ENCODE results near the gene CPZ.

The CPZ gene

DNA sequence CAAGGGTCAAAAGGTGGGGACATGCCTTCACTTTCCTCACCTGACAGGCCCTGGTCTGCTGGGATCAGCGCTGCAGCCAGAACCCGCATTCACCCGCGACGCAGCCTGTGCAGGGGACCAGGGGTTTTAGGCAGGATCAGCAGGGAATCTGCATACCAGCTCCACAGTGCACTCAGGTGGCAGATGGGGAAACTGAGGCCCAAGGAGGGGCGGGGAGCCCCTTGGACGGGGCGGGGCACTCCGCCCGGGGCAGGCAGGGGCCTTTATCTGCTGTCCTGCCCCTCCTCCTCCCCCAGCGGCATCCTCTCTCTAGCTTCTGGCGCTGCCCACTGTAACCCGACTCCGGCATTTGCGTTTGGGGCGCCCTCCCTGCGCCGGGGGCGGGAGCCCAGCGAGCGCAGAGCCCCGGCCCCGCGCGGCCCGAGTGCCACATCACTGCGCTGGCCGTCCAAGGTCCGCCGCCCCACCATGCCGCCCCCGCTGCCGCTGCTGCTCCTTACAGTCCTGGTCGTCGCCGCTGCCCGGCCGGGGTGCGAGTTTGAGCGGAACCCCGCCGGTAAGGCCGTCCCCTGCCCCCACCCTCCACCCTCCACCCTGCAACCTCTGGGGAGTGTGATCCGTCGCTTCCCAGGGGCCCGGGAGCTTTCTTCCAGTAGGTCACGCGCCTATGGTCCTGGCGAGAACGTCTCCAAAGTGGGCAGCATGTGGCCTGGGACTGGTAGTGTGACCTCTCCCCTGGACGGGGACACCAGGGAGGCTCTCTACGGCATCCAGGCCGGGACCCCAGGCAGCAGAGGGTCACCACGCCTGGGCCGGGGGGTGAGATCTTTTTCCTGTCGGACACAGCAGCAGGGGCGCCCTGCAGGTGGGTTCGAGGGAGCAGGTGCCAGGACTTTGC lies at the start of gene CPZ:
TSS of gene CPZ (plus strand) at position 400 of the 898 bp plus-strand sequence. CDS start at position 469, 69 bp downstream.
- DNase-seq (ENCODE audit: low spot score) = no peak

DNA sequence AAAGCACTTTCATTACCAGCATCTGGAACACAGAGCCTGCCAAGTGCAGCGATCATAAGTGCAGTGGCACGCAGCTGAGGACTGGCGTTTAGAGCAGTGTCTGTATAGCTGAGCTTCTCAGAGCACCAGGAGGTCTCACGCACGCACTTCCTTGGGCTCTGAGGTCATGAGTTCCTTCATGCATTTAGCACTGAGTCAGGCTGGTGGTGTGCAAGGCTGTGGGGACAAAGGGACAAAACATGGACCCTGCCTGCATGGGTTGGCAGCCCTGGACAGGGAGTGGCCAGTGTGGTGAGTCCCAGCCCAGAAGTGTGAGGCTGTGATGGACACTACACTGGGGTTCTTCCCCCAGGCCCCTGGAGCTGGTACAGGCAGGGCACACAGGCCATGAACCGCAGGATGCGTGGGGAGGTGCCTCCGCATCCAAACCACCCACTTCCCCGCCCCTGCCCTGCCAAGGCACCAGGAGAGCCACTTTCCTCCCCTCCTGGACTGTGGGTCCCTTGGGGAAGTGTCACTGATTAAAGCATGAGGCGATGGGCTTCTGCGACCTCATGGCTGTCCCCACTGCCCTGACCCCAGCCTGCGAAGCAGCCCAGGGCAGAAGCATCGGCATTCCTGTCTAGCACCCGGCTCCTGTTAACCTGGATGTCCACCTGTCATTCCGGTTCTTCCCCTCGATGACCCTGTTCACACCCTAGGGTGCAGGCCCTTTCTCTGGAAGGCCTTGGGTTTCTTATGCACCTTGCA lies 49.6 kb upstream of the CPZ start:
- DNase-seq (ENCODE audit: low spot score) = no peak

DNA sequence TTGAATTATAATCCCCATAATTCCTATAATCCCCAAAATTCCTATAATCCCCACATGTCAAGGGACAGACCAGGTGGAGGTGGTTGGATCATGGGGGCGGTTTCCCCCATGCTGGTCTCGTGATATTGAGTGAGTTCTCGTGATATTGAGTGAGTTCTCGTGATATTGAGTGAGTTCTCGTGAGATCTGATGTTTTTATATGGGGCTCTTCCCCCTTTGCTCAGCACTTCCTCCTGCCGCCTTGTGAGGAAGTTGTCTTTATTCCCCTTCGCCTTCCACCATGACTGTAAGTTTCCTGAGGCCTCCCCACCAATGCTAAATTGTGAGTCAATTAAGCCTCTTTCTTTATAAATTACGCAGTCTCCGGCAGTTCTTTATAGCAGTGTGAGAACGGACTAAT lies 48.9 kb upstream of the CPZ start:
- no peak for DNase-seq (ENCODE audit: low spot score)

DNA sequence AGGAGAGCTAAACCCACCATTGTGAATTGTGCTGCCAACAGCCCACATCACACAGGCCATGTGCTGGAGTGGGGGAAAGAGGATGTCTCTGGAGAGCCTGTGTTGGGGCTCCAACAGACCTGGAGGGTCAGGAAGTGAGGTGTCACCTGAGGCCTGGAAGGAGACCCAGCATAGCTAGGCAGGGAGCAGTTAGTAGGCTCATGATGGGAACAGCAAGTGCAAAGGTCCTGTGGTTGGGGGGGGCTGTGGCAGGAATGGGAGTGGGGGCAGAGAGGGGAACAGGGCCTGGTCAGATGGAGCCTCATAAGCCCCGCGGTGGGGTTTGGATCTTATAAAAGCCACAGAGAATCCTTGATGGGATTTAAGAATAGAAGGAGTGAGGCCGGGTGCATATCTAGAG lies 48.3 kb upstream of the CPZ start:
- DNase-seq (ENCODE audit: low spot score) = no peak

DNA sequence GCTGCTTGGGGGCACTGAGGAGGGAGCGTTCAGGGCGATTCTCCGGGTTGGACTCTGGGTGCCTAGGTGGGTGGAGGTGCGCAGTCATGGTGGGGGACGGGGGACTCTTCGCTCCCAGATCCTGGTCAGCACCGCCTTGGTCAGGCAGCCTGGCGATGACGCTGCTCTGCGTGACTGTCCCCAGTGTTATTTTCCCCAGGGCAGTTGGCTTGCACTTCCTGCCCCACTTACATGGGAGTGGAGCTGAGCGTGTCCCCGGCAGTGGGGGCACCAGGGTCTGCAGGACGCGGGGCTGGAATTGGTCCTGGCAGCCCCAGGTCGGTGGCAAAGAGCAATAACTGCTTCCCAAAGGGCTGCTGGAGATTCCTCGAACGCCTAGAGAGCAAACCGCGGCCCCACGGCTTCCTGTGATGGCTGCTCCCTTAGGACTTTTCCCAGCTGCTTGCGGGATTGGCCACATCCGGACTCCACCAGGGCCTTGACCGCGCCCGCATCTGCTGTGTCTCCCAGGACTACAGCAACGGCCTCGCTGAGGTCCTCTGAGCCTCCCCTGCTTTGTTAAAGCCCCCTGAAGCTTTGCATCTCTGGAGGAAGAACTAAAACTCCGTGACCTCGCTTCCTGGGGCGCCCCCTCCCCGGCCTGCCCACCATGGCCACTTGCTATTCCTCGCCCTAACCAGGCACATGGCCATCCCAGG lies 47.7 kb upstream of the CPZ start:
- no peak for DNase-seq (ENCODE audit: low spot score)

DNA sequence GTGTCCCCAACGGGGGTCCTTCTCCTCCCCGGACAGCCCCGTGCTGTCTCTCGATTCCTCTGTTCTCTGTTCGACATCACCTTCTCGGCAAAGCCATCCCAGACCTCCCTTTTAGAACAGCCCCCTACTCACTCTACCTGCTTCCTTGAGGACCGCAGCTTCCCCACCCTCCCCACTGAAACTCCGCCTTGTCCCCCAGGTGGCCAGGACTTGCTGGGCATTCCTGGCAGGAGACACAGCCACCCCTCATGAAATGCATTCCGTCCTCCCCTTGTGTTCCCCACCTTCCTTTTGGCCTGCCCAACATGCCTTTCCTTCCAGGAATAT lies 47.2 kb upstream of the CPZ start:
- no peak for DNase-seq (ENCODE audit: low spot score)

DNA sequence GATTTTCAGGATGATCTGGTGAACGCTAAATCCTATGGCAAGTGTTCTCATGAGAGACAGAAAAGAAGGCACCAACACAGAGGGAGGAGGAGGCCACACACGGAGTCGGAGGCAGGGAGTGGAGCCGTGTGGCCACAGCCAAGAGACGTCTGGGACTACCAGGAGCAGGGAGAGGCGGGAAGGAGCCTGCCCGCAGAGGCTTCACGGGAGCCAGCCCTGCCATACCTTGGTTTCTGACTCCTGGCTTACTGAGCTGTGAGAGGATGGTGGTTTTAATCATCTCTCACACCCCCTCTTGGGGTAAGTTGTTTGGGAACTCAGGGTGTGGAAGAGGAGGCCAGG lies 45.8 kb upstream of the CPZ start:
- no peak for DNase-seq (ENCODE audit: low spot score)

DNA sequence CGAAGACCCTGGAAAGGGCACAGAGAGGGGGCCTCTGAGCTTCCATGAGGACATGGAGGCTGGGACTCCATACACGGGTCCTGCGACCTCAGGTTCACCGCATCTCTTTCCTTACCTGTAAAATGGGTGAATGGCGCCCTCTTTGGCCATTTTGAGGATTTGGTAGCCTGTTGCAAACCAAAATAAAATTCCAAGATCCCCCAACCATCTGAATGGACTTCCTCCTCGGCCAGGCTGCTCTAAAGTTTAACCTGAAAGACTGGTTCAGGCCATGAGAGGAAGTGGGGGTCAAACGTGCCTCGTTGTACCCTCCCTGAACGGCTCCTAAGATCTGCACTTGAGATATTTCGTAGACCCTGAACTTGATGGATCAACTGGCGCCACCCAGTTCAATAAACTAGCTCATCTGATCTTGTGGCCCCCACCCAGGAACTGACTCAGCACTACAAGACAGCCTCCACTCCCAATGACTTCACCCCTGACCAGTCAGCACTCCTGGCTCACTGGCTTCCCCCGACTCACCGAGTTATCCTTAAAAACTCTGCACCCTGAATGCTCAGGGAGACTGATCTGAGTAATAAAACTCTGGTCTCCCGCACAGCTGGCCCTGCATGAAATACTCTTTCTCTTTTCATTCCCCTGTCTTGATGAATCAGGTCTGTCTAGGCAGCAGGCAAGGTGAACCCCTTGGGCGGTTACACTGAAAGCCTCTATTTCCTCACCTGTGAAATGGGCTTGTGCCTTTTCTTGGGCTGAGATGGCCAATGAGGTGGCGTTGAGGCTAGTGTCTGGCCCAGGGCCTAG lies 45.3 kb upstream of the CPZ start:
- no peak for DNase-seq (ENCODE audit: low spot score)

DNA sequence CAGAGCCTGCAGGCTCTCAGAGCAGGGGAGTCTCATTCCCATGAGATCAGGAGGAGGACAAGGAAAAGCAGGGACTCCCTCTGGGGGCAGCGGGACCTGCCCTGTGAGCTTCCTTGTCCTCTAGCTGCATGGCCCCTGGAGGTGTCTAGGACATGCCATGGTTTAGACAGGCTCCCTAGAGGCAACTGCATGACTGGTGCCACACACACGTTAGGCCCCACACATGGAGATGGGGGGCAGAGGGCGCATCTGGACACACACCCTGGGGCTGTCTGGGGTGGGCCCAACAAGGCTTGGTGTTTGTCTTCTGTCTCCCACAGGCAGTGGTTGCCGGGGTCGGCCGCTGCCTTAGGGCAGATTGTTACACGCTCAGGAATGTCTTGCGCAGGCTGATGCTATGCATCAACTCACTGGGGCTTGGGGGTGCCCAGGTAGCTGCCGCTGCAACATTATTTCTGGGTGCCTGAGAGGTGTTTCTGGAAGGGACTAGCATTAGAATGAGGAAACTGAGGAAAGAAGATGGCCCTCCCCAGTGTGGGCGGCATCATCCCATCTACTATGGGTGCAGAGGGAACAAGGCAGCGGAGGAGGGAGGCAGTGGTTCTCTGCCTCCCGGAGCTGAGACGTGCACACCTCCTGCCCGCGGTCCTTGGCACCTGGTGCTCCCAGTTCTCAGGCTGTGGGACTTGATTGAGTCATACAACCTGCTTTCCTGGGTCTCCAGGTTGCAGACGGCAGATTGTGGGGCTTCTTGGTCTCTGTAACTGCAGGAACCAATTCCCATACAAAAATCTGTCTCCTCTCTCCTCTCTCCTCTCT lies 44.4 kb upstream of the CPZ start:
- no peak for DNase-seq (ENCODE audit: low spot score)

DNA sequence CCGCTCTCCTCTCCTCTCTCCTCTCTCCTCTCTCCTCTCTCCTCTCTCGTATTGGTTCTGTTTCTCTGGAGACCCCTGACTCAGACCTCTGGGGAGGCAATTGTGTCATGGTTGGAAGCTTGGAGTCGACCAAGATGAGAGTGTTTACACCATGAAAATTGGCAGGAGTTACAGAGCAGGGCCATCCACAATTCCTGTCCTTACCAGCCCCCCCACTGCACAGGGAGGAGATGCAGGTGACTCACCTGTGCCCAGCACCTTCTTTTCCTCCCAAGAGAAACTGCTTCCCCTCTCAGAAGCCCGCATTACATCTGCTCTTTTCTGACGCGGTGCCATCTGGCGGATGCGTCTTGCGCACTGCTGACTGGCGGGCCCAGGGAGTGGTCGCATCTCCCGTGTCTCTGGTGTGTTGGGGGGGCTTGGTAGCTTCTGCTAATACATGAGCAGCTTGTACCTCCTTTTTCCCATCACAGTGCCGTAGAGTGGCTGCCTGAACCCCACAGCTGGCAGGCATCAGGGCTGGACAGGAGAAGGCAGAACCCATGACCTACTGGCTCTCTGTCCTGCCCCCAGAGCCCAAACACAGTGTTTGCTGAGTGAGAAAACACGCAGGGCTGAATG lies 43.7 kb upstream of the CPZ start:
- no peak for DNase-seq (ENCODE audit: low spot score)

DNA sequence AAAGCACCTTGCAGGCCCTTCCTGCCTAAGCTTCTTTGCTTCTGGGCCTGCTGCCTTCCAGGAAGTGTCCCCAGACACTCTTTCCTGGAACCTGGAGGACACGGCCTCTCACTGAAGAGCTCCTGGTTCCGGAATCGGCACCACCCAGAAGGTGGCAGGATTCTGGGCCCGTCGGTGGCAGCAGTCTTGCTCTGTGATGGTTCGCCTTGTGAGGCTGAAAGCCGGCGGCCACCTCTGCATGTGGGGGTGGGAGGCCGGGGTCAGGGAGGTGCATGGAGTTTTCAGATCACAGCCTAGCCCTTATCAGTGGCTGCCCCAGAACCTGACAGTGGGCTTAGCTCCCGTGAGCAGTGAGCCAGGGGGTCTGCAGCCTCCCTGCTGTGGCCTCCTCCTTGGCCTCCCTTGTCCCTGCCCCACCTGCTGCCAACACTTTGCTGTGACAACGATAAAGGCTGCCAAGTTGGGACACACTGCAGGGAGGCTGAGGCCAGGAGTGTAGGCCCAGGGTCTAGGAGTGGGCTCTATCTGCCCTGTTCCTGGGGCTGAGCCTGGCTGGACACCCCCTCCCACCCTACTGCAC lies 43.1 kb upstream of the CPZ start:
- no peak for DNase-seq (ENCODE audit: low spot score)

DNA sequence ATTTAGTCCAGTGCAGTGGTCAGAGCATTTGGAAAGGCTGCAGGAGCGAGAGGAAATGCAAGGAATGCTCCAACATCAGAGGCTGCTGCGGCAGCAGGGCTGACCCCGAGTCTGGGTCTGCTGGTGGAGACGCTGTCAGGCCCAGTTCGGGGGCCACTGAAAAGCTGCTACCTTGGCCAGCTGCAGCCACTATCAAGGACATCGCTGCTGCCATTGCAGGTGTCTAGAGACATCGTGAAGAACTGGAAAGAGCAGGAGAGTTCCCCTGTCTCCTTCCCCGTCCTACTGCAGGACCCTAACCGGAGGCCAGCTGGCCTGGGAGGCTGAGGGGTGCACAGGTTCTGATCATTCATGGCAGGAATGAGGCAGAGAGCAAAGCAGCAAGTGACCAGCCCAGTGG lies 41.9 kb upstream of the CPZ start:
- no peak for DNase-seq (ENCODE audit: low spot score)

DNA sequence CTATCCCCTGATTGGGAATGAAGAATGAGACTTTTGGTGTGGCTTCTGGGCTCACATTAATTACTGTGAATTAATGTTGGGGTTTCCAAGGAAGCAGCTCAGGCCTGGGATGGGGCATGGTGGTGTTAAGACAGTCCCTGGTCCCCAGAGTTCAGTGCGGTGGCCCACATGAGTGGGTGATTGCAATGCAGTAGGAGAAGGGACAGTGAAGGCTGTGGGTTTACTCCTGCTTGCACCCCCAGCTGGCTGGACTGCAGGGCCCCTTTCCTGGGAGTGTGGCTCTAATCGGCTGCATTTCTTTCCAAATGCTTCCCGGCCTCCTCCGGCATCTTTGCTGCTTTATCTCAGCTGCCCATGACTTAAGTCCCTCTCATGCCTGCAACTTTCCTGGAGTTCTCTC lies 40.5 kb upstream of the CPZ start:
- DNase-seq (ENCODE audit: low spot score) = no peak

DNA sequence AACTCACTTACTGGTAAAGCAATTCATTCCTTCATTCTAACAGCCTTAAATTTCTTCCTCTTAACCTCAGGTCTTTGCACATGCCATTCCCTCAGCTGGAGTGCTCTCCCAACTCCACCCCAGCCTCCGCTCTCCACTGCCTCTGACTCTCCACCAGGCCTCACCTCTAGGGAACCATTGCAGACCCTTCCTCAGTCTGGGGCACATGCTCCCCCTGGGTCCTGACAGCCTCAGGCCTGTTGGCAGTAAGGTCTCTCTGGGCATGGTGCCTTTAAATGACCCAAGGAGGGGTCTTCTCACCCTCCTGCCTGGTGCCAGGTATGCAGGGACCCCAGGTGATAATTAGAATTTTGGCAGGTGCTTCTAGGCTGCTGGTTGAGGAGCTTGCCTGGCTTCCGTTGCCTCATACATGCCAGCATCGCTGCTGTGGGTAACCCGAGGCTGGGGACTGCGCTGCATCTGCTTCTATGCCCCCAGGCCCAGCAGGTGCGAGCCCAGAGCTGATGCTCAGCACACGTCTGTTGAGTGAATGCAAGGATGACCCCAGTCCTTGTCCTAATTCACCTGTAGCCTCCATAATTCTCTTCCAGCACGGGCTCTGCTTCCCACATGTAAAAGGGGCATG lies 39.9 kb upstream of the CPZ start:
- DNase-seq (ENCODE audit: low spot score) = no peak

DNA sequence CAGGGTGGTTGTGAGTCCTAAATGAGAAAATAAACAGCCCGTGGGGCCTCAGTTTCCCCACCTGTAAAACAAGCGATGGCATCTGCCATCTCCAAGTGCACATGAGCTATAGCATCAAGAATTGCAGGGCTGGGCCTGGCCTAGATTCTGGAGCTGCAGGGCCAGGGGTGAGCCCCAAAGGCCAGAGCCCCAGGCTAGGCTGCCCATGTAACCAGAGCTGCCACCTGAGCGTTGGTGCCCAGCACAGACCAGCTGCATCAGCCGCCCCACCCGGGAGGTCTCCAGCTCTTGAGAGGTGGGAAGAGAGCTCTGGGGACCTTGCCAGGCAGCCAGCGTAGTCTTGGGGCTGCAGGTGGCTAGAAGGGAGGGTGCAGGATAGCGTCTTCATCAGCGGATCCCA lies 39.3 kb upstream of the CPZ start:
- no peak for DNase-seq (ENCODE audit: low spot score)

DNA sequence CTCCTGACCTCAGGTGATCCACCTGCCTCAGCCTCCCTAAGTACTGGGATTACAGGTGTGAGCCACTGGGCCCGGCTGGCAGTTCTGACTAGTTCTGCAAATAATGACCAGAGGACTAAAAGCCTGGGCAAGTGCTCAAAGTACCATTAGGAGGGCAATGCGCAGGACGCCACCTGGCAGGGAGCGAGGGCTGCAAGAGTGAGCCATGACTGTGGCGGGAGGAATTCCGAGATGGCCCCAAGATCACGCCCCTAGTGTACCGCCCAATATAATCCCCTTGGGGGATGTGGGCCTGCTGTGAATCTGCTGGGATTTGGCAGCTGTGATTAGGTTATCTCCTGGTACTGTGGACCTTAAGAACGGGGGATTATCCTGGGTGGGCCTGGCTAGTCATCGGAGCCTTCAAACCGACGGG lies 38.6 kb upstream of the CPZ start:
- no peak for DNase-seq (ENCODE audit: low spot score)

DNA sequence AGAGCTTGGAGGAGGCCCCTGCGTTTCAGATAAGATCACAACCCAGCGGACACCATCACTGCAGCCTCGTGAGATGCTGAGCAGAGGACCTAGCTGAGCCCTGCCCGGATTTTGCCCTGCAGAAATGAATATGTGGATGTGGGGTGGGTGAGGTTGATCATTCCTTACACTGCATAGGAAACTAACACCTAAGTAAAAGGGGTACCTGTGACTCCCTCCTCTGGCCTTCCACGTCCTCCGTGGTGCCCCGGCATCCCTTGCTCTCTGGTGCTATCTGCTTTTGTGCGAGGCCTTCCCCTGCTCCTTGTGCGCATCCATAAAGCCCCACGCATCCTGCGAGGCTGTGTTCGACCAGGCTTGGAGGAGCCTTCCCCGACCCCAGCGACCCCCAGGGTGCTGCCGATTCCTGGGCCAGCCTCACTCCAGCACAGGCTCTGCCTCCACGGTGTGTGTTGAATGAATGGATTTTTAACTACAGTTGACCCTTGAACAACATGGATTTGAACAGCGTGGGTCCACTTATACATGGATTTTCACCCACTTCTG lies 37.9 kb upstream of the CPZ start:
- no peak for DNase-seq (ENCODE audit: low spot score)

DNA sequence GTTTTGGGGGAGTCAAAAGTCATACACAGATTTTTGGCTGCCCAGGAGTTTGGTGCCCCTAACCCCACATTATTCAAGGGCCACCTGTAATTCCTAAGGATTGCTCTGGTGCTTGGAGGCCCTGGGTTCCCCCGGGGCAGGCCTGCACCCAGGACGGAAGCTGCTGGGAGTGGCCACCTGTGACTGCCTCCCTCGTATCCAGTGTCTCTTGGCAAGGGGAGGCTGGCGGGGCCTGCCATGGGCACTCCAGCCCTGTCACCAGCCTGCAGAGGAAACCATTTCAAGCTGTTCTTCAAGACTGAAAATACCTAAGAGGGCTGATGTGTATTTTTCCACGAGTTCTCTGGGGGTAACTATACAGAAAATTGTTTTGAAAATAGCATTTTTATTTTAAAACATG lies 36.8 kb upstream of the CPZ start:
- no peak for DNase-seq (ENCODE audit: low spot score)

DNA sequence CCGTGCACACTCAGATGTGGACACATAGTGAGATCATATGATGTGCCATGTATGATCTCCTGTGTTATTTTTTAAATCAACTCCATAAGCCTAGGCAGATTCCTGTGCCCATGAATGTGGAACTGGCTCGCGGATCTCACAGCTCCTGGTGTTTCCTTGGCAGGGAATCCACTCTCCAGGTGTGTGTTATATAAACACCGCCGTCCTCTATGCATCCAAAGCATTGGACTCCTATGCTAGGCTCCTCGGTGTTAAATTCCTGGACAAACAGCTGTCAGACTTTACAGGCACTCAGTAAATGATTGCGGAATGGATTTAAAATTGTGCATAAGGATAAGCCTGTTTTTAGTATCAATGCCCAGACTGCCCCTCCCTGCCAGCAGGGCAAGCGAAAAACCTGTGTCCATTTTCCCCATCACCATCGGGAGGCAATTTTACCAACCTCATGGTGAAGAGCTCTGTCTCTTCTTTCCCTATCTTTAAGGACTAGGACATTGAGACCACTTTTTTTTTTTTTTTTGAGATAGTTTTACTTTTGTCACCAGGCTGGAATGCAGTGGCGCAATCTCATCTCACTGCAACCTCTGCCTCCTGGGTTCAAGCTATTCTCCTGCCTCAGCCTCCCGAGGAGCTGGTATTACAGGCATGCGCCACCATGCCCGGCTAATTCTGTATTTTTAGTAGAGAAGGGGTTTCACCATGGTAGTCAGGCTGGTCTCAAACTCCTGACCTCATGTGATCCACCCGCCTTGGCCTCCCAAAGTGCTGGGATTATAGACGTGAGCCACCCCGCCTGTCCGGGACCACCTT lies 36.0 kb upstream of the CPZ start:
- DNase-seq (ENCODE audit: low spot score) = no peak

Measured in HuH-7.5 (cell line).